ENCODE data around the gene HAUS6.
"Not testable (repeated sequence)": the region's sequence is repeated elsewhere in the genome, so short reads cannot be mapped to it uniquely, and the experiment has no call there.

The HAUS6 gene

DNA sequence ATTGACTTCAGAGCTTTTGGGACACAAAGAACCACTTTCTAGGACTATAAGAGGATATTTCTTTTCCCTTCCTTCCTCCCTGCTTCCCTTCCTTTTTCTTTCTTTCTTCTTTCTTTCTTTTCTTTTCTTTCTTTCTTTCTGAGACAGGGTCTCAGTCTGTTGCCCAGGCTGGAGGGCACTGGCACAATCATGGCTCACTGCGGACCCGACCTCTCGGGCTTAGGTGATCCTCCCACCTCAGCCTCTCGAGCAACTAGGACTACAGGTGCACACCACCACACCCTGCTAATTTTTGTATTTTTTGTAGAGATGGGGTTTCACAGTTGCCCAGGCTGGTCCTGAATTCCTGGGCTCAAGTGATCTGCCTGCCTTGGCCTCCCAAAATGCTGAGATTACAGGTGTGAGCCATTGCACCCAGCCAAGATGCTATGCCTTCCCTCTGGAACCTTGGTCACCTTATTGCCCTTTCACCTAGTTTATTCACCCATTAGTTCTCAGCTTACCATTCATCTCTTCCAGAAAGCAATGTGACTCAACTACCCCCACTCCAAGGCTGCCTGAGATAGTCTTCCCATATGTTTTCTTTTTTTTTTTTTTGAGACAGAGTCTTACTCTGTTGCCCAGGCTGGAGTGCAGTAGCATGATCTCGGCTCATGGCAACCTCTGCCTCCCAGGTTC, 14.5 kb upstream of the HAUS6 start:
- TF ChIP-seq, protein P1, sequence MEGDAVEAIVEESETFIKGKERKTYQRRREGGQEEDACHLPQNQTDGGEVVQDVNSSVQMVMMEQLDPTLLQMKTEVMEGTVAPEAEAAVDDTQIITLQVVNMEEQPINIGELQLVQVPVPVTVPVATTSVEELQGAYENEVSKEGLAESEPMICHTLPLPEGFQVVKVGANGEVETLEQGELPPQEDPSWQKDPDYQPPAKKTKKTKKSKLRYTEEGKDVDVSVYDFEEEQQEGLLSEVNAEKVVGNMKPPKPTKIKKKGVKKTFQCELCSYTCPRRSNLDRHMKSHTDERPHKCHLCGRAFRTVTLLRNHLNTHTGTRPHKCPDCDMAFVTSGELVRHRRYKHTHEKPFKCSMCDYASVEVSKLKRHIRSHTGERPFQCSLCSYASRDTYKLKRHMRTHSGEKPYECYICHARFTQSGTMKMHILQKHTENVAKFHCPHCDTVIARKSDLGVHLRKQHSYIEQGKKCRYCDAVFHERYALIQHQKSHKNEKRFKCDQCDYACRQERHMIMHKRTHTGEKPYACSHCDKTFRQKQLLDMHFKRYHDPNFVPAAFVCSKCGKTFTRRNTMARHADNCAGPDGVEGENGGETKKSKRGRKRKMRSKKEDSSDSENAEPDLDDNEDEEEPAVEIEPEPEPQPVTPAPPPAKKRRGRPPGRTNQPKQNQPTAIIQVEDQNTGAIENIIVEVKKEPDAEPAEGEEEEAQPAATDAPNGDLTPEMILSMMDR (IDR thresholded peaks at IDR 0.05; ENCODE audit: low read depth, low read length, missing control alignments) = no peak
- no peak overlapping the region for H3K4me3 ChIP-seq (ENCODE audit: low read depth, low read length)
- DNase-seq (ENCODE audit: low read depth) = no peak

DNA sequence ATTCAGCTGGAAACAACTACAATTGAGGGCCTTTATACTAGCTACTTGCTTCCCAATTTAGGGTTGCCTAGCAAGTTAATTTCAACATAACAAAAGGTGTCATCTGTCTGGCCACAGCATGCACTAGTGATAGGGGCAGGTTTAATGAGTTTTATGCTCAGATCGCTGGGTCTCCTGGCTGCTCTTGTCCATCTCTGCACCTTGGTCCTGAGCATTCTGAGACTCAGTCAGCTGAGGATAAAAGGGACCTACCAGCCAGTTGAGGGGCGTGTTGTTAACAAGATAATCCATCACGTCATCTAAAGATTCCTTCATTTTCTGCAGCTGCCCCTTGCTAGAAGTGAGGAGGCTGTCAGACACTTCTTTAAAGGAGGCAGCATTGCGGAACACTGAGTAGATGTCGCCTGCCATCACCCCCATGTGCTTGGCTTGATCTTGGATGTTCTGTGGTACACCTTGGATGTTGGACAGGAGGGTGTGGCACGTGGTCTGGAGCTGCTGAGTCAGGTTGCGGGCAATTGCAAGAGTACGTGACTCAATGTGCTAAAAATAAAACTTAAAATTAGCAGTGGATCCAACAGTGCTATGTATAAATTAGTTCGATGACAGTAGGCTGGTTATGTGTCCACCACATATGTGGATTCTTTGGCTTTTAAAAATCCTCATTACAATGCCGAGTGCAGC, 13.5 kb upstream of the HAUS6 start:
- no peak for DNase-seq (ENCODE audit: low read depth)
- TF ChIP-seq, protein P1 (IDR thresholded peaks at IDR 0.05; ENCODE audit: low read depth, low read length, missing control alignments) = no peak

GRCh38 chr9:19114680-19115270, 12.1 kb upstream of the HAUS6 start:
- H3K4me3 ChIP-seq (ENCODE audit: low read depth, low read length) = no peak overlapping the region
- TF ChIP-seq, protein P1 (IDR thresholded peaks at IDR 0.05; ENCODE audit: low read depth, low read length, missing control alignments) = no peak
- no peak for DNase-seq (ENCODE audit: low read depth)

More for the DNA sequence above, 13.5 kb upstream of the HAUS6 start:
- H3K4me3 ChIP-seq (ENCODE audit: low read depth, low read length) = no peak overlapping the region

DNA sequence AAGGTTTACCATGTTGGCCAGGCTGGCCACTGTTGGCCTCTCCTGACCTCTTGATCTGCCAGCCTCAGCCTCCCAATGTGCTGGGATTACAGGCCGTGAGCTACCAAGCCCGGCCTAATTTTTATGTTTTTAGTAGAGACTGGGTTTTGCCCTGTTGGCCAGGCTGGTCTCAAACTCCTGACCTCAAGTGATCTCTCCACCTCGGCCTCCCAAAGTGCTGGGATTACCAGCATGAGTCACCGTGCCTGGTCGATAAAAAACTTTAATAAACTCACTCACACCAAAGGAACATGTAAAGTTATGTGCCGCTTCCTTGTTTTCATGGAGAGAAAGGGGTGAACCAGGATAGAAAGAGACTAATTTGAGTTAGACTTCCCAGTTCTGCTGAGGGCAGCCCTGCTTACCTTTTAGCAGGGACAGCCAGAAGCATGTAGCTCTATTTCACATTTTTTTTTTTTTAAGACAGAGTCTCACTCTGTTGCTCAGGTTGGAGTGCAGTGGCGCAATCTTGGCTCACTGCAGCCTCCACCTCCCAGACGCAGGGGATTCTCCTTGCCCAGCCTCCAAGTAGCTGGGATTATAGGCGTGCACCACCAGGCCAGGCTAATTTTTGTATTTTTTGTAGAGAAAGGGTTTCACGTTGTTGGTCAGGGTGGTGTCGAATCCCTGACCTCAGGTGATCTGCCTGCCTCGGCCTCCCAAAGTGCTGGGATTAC, 11.4 kb upstream of the HAUS6 start:
- TF ChIP-seq, protein P1 (IDR thresholded peaks at IDR 0.05; ENCODE audit: low read depth, low read length, missing control alignments) = no peak
- no peak for DNase-seq (ENCODE audit: low read depth)

GRCh38 chr9:19113064-19113611, 10.4 kb upstream of the HAUS6 start:
- not testable (repeated sequence) for DNase-seq (ENCODE audit: low read depth)

More for the DNA sequence above, 11.4 kb upstream of the HAUS6 start:
- H3K4me3 ChIP-seq (ENCODE audit: low read depth, low read length) = no peak overlapping the region

GRCh38 chr9:19108038-19108437, 5.3 kb upstream of the HAUS6 start:
- H3K4me3 ChIP-seq (ENCODE audit: low read depth, low read length) = no peak overlapping the region
- TF ChIP-seq, protein P1 (IDR thresholded peaks at IDR 0.05; ENCODE audit: low read depth, low read length, missing control alignments) = no peak
- no peak for DNase-seq (ENCODE audit: low read depth)

More at GRCh38 chr9:19113064-19113611, 10.4 kb upstream of the HAUS6 start:
- H3K4me3 ChIP-seq (ENCODE audit: low read depth, low read length) = not testable (repeated sequence)

Measured in GM12864 (cell line).